RCC 7860 (cell line): ENCODE data around the gene CRYL1.

Experiments used
- DNase-seq: peaks from one replicate; pipeline ENCODE4 v3.0.0-alpha.2; 2015; ENCODE audit warnings: low spot score
- FAIRE-seq: peaks from 2 replicates; lab custom pipeline; 2012; peaks lifted over from hg19 to GRCh38; lab: Jason Lieb, UNC

Gene CRYL1

DNA sequence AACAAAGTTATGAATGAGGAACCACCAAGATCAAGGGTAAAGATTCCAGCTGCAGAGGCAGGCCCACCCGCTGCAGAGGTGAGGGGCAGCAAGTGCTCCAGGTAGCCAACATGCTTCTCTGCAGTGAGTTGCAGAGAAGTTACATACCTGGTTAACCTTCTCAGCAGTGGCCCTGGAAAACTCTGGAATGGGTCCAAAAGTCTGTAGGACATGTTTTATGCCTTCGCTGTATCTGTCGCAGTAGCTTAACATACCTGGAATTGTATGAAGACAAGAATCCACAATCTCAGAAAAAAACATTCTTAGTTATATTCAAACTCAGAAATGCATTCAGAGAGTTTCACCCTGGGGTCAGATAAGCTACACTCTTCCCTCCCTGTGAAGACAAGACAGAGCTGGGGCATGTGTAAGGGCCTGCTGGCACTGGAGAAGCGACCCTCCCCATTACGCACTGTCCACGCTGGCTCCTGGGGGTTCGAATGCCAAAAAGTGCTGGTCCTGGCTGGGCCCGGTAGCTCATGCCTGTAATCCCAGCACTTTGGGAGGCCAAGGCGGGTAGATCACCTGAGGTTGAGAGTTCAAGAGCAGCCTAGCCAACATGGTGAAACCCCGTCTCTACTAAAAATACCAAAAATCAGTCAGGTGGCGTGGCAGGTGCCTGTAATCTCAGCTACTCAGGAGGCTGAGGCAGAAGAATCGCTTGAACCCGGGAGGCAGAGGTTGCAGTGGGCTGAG lies 121.0 kb downstream of the CRYL1 start:
- no peak for FAIRE-seq

DNA sequence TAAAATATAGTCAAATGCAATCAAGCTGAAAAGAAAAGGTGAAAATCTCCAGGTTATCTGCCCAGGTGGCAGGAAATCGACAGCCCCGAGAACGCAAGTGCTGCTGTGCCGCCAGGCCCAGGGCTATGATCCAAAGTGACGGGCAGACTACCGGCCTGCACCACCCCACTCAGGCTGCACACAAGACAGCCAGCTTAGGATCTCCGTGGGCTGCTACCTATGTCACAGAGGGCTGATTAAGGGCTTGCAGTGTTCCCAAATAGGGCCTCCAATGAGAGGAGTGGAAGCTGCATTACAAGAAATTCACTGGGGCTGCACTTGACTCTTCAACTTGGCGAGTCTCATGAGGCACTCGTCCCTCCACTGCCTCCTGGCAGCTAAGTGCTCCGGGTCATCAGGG lies 121.8 kb downstream of the CRYL1 start:
- FAIRE-seq (no peak), DNase-seq (no peak)

More for the DNA sequence above, 121.0 kb downstream of the CRYL1 start:
- no peak for DNase-seq

DNA sequence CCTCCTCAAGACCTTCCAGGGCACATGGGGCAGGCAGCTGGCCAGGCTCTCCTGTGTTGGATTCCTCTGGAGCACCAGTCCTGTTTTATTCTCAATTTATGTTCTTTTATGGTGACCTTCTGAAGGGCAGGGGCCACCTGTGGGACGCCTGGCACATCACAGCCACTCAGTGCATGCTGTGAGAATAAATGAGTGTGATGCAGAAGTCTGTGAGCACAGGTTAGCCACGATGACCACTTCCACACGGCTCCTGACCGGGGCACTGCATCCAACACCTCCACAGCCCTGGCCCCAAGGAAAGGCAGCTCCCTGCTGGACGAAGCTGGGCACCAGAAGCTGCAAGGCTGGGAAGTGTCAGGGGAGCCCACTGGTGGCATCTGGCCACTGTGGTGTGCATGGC lies 122.8 kb downstream of the CRYL1 start:
- FAIRE-seq (no peak), DNase-seq (no peak)

DNA sequence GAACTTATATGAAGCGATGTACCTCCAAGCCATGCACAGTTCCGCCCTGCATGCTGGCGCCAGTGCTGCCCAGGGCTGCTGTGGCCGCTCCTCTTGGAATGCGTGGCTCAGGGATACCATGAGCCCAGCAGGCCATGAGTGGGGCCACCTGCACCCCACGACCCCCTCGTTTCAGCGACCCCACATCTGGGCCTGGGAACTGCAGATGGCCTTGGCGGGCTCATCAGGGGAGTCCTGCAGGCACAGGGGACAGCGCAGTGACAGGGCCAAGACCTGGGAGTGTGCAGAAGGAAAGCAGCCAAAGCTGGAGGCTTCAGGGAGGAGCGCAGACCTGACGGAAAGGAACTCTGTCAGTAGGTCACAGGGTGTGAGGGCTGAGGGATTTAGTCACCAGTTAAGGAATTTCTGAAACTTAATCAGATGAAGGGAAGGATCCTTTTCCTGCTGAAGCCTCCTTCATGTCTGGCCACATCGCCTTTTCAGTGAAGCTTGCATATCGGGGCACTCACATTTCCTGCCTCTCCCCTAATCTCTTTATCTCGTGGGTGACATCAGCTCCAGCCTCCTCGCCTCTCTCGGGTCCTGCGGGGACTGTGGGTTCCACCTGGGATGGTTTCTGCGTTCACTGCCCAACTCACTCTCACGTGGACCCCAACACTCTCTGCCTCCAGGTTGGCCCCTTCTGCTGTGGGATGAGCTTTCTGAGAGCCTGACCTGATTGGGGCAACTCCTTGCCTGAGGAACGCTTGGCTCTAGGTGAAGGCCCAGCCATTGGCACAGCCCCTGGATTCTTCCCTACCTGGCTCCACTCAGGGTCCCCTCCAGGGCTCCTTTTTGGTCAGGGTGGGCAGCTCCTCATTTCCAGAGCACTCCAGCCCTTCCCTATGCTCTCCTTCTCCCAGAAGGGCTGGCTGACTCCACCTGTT lies 123.5 kb downstream of the CRYL1 start:
- no peak for DNase-seq
- no peak for FAIRE-seq

DNA sequence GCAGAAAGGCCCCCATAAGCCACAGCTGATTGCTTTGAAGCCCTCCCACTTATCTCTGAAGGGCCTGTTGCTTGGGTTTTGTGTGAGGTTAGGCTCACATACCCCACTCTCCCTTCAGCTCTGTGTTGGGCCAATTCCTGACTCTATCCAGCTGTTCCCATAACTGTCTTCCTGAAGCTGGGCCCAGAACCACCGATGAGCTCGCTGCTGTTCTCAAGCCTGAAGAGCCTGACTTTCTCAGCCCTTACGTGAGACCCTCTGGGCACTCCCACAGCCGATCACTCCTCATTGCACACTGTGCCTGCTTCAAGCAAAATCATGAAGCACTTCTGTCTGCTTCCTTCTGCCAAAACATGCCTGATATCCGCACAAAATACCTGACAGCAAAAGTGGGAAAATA lies 124.1 kb downstream of the CRYL1 start:
- DNase-seq = no peak
- FAIRE-seq = no peak

DNA sequence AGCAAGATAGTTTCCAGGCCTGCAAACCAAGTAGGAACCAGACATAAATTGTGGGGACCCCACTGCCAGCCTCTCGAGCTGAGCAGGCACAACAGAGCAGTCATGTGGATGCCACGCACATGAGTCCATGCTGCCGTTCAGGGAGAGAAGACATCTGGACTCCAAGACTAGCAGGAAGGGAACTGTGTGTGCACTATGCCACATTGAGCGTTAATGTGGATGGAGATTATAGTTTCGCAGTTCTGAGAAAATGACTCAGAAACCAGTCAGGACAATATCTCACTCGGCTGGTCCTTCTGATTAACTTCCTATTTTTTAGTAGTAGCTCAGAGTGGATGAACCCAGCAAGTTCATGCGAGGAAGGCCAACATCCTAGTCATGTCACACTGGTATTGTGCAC lies 124.9 kb downstream of the CRYL1 start:
- DNase-seq = no peak
- no peak for FAIRE-seq

DNA sequence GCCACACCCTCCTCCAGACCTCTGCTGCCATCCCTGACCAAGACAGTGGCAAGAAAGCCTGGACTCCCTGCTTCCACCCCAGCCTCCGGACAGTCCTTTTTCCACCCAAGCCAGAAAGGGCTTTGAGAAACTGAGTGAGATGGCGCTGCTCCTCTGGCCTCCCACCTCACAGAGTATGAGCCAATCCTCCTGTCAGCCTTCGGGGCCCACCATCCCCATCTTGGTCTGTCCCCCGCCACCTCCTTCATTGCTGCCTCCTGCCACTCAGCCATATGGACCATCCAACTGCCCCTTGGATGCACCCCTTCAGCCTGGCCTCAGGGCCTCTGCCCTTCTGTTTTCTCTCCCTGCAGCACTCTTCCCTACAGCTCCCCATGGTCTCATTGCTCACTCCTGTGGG lies 125.7 kb downstream of the CRYL1 start:
- no peak for DNase-seq

DNA sequence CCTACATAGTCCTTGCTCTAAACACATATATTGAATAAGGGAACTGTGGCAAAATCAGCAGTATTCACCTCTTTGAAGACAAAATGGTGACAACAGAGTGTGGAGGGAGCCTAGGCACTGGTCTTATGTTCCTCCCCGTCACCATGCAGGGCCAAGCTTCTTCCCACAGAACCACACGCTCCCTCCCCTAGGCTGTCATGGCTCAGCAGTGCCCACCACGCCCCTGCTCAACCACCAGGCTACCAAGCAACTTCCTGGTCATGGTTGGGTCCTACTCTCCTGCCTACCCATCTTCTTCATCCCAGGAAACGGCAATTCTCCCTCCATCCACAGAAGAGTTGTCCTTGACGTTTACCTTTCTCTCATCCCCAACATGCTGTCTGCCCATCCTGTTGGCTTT lies 126.1 kb downstream of the CRYL1 start:
- DNase-seq = no peak
- FAIRE-seq = no peak

More for the DNA sequence above, 125.7 kb downstream of the CRYL1 start:
- no peak for FAIRE-seq

DNA sequence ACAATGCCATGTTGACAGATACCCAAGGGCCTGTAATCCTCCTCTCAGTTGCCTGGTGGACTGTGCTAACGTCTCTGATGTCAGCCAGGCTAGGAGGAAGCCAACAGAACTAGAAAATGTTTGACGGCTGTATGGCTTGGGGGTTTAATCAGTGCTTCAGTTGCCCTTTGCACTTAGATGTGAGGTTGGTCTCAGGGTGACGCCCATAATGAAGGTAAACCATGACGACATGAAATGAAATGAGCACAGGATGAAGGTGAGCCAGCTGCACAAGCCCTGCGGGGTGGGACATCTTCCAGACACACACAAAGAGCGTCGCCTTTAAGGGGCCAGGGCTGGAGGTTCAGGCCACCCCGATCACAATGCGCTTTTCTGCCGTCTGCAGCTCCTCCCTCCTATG lies 127.2 kb downstream of the CRYL1 start:
- no peak for DNase-seq
- FAIRE-seq = no peak

DNA sequence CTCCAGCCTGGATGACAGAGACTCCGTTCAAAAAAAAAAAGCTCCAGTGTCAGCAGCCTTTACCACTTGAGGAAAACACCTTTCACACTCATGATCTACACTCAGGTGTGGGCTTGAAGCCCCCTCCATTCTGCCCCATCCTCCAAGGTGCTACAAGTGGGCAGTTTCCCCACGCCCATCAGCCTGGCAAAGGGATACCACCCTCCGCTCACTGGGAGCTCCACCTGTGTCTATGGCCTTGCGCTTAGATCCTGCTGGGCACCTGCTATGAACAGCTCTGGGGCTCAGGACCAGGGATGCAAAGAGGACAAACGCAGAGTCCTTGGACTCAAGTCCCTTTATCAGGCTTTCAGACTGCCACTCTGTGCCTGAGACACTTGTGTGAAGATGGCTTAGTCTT lies 127.8 kb downstream of the CRYL1 start:
- DNase-seq = no peak
- FAIRE-seq = no peak

DNA sequence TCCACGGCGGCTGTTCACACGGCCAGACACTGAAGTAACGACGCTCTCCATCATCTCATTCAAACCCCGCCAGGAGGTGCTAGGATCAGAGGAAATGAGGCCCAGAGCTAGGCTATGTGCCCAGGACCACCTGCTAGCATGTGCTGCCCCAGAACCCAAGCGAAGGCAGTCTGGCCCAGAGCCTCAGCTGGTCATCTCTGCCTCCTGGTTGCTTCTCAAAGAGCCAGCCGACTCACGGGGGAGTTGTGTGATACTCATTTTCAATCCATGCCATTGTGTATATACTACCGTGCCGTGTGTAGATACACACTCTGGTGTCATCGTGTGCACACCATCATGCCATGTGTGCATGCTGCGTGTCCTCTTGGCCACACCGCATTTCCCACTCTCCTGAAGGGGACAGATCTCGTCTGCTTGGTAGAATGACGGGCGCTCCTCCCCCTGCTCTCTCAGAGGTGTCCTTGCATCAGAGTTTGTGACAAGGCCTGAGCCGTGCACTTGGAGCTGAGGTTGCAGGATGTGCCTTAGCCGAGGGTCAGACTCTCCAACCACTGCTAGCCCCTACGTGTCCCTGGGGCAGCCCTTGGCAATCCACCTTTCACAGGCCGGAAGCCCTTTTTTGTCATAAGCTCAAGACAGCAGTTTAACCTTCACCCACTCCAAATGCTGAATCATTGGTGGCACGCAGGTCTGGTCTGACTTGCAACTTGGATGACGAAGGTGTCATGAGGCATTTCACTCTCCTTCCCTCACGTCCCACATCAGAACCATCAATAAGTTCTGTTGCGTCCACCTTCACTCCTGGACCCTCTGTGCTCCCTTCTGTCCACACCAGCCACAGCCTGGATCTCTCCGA lies 130.4 kb downstream of the CRYL1 start:
- FAIRE-seq (no peak), DNase-seq (no peak)

DNA sequence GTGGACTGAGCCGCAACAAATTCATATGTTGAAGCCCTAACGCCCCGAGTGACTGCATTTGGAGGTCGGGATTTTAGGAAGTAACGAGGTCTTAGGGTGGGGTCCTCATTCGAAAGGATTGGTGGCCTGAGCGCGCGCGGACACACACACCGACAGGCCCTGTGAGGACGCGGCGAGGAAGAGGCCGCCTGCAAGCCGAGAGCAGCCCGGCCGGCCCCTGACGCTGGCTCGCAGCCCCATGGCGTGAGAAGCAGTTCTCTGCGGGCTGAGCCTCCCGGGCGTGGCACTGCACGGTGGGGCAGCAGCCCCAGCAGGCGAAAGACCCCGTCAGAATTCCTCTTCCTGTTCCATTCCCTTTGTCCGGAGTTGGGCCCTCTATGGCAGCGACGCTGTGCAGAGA lies 131.2 kb downstream of the CRYL1 start:
- FAIRE-seq (no peak), DNase-seq (no peak)

DNA sequence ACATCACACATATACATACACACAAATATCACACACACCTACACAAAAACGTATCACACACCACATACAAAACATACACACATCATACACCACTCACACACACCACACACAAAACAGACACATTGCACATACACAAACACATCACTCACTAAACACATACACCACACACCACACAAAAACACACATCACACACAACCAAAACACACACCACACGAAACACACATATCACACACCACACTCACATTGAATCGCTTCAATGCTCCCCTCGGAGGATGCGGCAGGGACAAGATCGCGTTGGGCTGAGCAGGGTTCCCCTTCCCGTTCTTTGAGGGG lies 131.5 kb downstream of the CRYL1 start:
- FAIRE-seq (no peak), DNase-seq (no peak)

DNA sequence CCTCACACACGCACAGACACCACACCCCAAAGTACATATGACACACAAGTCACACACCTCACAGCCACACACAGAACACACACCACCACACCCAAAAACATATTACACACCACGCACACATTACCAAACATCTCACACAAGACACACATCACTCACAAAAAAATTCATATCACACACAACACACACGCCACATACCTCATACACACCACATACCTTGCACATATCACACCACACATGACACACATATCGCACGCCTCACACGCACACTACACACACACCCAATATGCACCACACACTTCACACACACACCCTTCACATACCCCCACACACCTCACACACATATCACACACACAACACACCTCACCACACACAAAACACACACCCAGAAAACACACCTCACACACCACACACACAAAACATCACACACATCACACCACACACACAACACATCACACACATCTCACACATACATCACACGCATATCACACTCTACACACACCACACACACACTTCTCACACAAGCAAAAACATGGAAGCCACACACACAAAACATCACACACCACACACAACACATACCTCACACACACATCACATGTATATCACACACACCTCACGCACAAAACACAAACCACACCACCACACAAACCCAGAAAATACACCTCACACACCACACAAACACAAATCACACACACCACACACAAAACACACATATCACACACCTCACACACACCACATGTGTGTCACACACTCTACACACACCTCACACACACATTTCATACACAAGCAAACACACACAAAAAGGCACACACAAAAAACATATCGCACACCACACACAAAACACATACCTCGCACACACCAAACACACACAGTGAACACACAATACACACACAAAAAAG lies 132.1 kb downstream of the CRYL1 start:
- no peak for FAIRE-seq
- DNase-seq = no peak

DNA sequence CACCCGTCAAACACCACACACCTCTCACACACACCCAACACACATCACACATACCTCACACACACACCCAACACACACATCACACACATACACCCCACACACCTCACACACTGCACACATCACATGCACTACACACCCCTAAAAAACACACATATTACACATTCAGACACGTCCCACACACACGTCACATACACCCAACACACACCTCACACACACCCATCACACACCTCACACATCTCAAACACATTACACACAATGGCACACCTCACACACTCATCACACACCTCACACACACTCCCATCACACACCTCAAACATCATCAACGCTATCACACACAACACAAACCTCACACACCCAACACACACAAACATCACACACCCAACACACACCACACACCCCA lies 133.1 kb downstream of the CRYL1 start:
- no peak for FAIRE-seq

DNA sequence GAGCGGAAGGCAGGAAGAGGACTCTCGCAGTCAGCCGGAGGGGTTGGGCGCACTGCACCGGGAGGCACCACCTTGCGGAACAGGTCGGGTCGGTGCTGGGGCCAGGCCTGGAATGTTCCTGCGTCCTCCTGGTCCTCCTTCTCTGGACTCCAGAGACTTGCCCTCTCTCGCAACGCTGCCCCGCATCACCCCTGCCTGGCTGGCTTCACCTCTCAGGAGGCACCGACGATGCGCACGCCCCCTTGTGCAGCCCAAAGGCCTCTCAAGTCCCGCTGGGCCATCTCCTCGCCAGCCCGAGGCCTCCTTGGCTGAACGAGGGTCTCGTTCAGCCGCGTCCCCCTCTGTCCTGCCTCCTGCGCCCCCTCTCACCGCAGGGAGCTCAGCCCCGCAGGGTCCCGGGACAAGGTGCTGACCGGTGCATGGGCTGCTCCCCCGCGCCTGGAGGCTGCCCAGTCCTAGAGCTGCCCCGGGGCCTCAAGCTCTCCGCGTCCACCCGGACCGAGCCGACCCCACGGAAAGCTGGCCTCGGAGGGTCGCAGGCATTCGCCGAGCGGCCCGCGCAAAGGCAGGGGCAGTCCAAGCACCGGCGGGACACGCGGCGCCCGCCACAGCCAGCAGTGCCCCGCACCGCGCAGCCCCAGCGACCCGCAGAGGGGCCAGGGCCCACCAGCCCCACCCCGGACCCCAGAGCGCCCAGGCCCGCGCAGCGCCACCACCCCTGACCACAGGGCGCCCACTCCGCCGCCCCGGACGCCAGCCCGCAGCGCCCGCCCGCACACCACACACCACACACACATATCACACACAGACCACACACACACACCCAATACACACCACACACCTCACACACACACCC lies 133.8 kb downstream of the CRYL1 start:
- DNase-seq (no peak), FAIRE-seq (no peak)

More for the DNA sequence above, 133.1 kb downstream of the CRYL1 start:
- no peak for DNase-seq

DNA sequence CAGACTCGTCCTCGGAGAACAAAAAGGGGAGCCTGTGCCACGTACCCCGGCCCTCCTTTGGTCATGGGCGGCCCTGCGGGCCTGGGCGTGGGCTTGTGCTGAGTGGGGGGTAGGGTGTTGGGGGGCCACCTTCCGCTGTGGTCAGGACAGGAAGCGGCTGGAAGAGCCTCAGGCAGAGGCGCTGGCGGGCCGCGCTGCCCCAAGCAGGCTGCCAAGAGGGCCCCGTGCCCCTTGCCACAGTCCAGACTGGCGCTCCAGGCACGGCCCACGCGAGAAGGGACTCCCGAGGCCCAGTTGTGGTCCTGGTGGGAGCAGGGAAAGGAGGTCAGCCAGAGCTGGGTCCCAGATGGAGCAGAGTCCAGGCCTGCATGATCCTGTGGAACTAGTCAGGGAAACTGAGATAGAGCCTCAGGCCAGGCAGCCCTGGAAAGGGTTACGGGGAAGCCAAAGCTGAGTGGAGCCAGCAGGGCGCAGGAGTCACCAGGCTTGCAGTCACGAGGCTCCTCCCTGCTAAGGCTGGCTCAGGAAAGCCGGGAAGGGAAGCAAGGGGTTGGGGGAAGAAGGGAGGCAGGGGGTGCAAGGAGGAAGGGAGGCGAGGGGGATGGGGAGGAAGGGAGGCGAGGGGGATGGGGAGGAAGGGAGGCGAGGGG lies 135.0 kb downstream of the CRYL1 start:
- FAIRE-seq (no peak), DNase-seq (no peak)

DNA sequence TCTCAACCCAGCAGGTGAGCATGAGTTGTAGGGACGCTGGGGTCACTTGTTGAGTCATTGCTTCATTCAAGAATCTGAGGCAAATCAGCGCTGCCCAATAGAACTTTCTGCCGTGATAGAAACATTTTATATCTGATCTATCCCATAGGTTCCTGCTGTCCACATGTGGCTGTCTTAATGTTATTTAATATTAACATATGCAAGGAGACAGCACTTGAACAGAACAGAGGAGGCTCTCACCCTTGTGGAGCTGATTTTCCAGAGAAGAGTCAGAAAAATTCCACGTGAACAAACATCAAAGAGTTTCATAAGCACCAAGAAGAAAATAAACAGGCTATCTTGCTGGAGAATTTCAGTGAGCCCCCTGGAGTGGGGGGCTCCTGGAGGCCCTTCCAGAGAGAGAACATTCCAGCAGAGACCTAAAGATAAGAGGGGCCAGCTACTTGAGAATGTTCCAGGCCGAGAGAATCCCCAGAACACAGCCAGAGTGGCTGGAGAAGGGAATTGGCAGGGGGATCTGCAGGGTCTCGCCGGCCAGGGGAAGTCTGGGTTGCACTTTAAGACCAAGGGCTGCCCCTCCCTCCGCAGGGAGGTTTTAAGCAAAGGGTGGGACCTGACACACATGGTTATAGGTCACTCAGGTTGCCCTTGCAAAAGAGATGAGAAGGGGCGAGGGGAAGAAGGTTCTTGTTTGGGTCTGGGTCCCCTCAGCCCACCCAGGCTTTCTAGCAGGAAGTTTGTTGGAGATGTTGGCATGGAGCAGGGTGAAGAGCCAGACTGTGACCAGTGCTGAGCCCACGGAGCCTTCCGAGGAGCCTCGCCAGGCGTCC lies 135.7 kb downstream of the CRYL1 start:
- DNase-seq (no peak), FAIRE-seq (no peak)
